ENCODE data around the gene KSR2. TPM values are rescaled to one million over a fixed set of nuclear protein-coding genes. Genes with fewer than 3 reads are reported as not detected.

KSR2 gene
- total and polyA plus RNA-seq, 9 donors = under 0.01 to 0.15 (median 0.08) TPM; not detected in 4

- Histone ChIP-seq H3K9me3 (no peaks in the 10 kb centered on the region), H3K36me3 (no peaks in the 10 kb centered on the region), H3K4me1 (ENCODE audit: insufficient read depth) (no peaks in the 10 kb centered on the region), H3K27ac (no peak overlapping the region), H3K4me3 (no peak overlapping the region), H3K27me3 (no peaks in the 10 kb centered on the region)
- intact Hi-C loops (cut with DNase I) = no loop called here
- DNase-seq = no peak
- TF ChIP-seq EP300 (IDR thresholded peaks at IDR 0.05) (no peak), CTCF (IDR thresholded peaks at IDR 0.05) (no peak)
- 44 to 48% (median 46%) methylated on average over 8 of the region's 8 CpGs for WGBS, 3 donors
Observed at GRCh38 chr12:117580015-117580717, 388.6 kb downstream of the KSR2 start.

GRCh38 chr12:117577122-117577657 is 391.6 kb downstream of the KSR2 start:
- Histone ChIP-seq H3K9me3 (no peaks in the 10 kb centered on the region), H3K4me3 (no peak overlapping the region), H3K27me3 (no peaks in the 10 kb centered on the region), H3K4me1 (ENCODE audit: insufficient read depth) (no peaks in the 10 kb centered on the region), H3K27ac (no peak overlapping the region), H3K36me3 (no peaks in the 10 kb centered on the region)
- WGBS, 3 donors = 18 to 39% (median 30%) methylated on average over 3 of the region's 3 CpGs
- TF ChIP-seq EP300 (IDR thresholded peaks at IDR 0.05) = no peak
- intact Hi-C loops (cut with DNase I) = no loop called here
- no peak for DNase-seq

GRCh38 chr12:117576053-117576452 is 392.7 kb downstream of the KSR2 start:
- 63 to 72% (median 65%) methylated on average over 3 of the region's 3 CpGs for WGBS, 3 donors
- Histone ChIP-seq H3K27me3 (no peaks in the 10 kb centered on the region), H3K36me3 (no peaks in the 10 kb centered on the region), H3K27ac (no peak overlapping the region), H3K4me3 (no peak overlapping the region), H3K9me3 (no peaks in the 10 kb centered on the region), H3K4me1 (ENCODE audit: insufficient read depth) (no peaks in the 10 kb centered on the region)
- intact Hi-C loops (cut with DNase I) = no loop called here
- no peak for DNase-seq
- TF ChIP-seq CTCF (IDR thresholded peaks at IDR 0.05) (no peak), POLR2A (IDR thresholded peaks at IDR 0.05) (no peak), EP300 (IDR thresholded peaks at IDR 0.05) (no peak)

GRCh38 chr12:117574655-117575054 is 394.1 kb downstream of the KSR2 start:
- no peak for DNase-seq
- no peaks in the 10 kb centered on the region for H3K27me3 ChIP-seq
- H3K27ac ChIP-seq = no peak overlapping the region
- TF ChIP-seq EP300 (IDR thresholded peaks at IDR 0.05) = no peak
- TF ChIP-seq CTCF (IDR thresholded peaks at IDR 0.05) = no peak
- H3K36me3 ChIP-seq = no peaks in the 10 kb centered on the region
- intact Hi-C loops (cut with DNase I) = no loop called here
- H3K4me1 ChIP-seq (ENCODE audit: insufficient read depth) = no peaks in the 10 kb centered on the region
- H3K9me3 ChIP-seq = no peaks in the 10 kb centered on the region
- 59 to 71% (median 68%) methylated on average over 2 of the region's 2 CpGs for WGBS, 3 donors
- no peak overlapping the region for H3K4me3 ChIP-seq

GRCh38 chr12:117572755-117573154 is 396.0 kb downstream of the KSR2 start:
- intact Hi-C loops (cut with DNase I) = no loop called here
- WGBS, 3 donors = 41 to 49% (median 42%) methylated on average over 4 of the region's 4 CpGs
- H3K4me1 ChIP-seq (ENCODE audit: insufficient read depth) = no peaks in the 10 kb centered on the region
- H3K36me3 ChIP-seq = no peaks in the 10 kb centered on the region
- TF ChIP-seq EP300 (IDR thresholded peaks at IDR 0.05) (no peak), CTCF (IDR thresholded peaks at IDR 0.05) (no peak), POLR2A (IDR thresholded peaks at IDR 0.05) (no peak)
- DNase-seq = no peak
- no peak overlapping the region for H3K4me3 ChIP-seq
- no peak overlapping the region for H3K27ac ChIP-seq
- H3K27me3 ChIP-seq = no peaks in the 10 kb centered on the region
- H3K9me3 ChIP-seq = no peaks in the 10 kb centered on the region

Measured in ovary (tissue), 9 donors.